ENCODE data around the gene LRRC28.

The LRRC28 gene

GRCh38 chr15:99412082-99412481 lies 160.8 kb downstream of the LRRC28 start:
- CTCF ChIA-PET = interaction anchor here (0.6 kb wide), 1 partner anchor 343 kb away, joined by 3 read pairs; no protein-coding TSS in a partner anchor
- H3K4me3 ChIP-seq (ENCODE audit: low read depth, low read length) = no peak overlapping the region
- no peak overlapping the region for H3K27ac ChIP-seq (ENCODE audit: extremely low read depth, low read depth, low read length)
- no peaks in the 10 kb centered on the region for H3K36me3 ChIP-seq (ENCODE audit: control insufficient read depth in 2 of 2, insufficient read depth in 1 of 2, low read length in 2 of 2)
- peaks cover 7% of the 10 kb centered on the region for H3K4me1 ChIP-seq (ENCODE audit: control insufficient read depth, insufficient read depth, low read length)
- H3K9me3 ChIP-seq (ENCODE audit: control insufficient read depth, insufficient read depth, low read depth, low read length) = no peaks in the 10 kb centered on the region
- TF ChIP-seq GLI2 (tag by site-specific recombination; IDR thresholded peaks at IDR 0.05; ENCODE audit: borderline replicate concordance, low read depth) = no peak
- TF ChIP-seq KLF1 (tag by site-specific recombination; IDR thresholded peaks at IDR 0.05) = peak; percentile 78
- no peak for TF ChIP-seq ZFHX2 (tag by site-specific recombination; conservative IDR thresholded peaks at IDR 0.05)
- POLR2A ChIA-PET = interaction anchor here (0.5 to 0.6 kb wide), 2 partner anchors 296 to 335 kb away, joined by 3 to 6 read pairs; no protein-coding TSS in a partner anchor

GRCh38 chr15:99412626-99413025 lies 161.3 kb downstream of the LRRC28 start:
- ChIA-PET CTCF (no interaction called here), POLR2A (interaction anchor here (0.6 kb wide), 1 partner anchor 296 kb away, joined by 3 read pairs; no protein-coding TSS in a partner anchor)
- Histone ChIP-seq H3K9me3 (ENCODE audit: control insufficient read depth, insufficient read depth, low read depth, low read length) (no peaks in the 10 kb centered on the region), H3K36me3 (ENCODE audit: control insufficient read depth in 2 of 2, insufficient read depth in 1 of 2, low read length in 2 of 2) (no peaks in the 10 kb centered on the region), H3K4me1 (ENCODE audit: control insufficient read depth, insufficient read depth, low read length) (peaks cover 7% of the 10 kb centered on the region), H3K4me3 (ENCODE audit: low read depth, low read length) (no peak overlapping the region), H3K27ac (ENCODE audit: extremely low read depth, low read depth, low read length) (no peak overlapping the region)
- TF ChIP-seq ZBTB8A (tag by site-specific recombination; IDR thresholded peaks at IDR 0.05) = no peak
- TF ChIP-seq ZNF792 (tag by site-specific recombination; IDR thresholded peaks at IDR 0.05) = no peak
- TF ChIP-seq ZNF157 (tag by site-specific recombination; IDR thresholded peaks at IDR 0.05) = no peak
- TF ChIP-seq SETDB1 (IDR thresholded peaks at IDR 0.05; ENCODE audit: insufficient read length, low read length) = no peak
- TF ChIP-seq ZSCAN30 (tag by site-specific recombination; IDR thresholded peaks at IDR 0.05) = no peak
- no peak for TF ChIP-seq ZNF658 (tag by site-specific recombination; IDR thresholded peaks at IDR 0.05)
- no peak for TF ChIP-seq ZNF292 (tag by site-specific recombination; IDR thresholded peaks at IDR 0.05; ENCODE audit: borderline replicate concordance, low read depth)
- no peak for TF ChIP-seq ZNF548 (tag by site-specific recombination; IDR thresholded peaks at IDR 0.05)
- TF ChIP-seq PRDM4 (tag by site-specific recombination; IDR thresholded peaks at IDR 0.05) = no peak
- TF ChIP-seq SCRT1 (tag by site-specific recombination; IDR thresholded peaks at IDR 0.05; ENCODE audit: borderline replicate concordance) = no peak

GRCh38 chr15:99413955-99414754 lies 162.9 kb downstream of the LRRC28 start:
- H3K9me3 ChIP-seq (ENCODE audit: control insufficient read depth, insufficient read depth, low read depth, low read length) = no peaks in the 10 kb centered on the region
- CTCF ChIA-PET = interaction anchor here (0.6 to 0.8 kb wide), 2 partner anchors 8 to 318 kb away, joined by 3 read pairs; no protein-coding TSS in a partner anchor

More at GRCh38 chr15:99413955-99414754, 162.9 kb downstream of the LRRC28 start:
- no peak overlapping the region for H3K27ac ChIP-seq (ENCODE audit: extremely low read depth, low read depth, low read length)
- no peaks in the 10 kb centered on the region for H3K4me1 ChIP-seq (ENCODE audit: control insufficient read depth, insufficient read depth, low read length)
- no peak overlapping the region for H3K4me3 ChIP-seq (ENCODE audit: low read depth, low read length)
- H3K36me3 ChIP-seq (ENCODE audit: control insufficient read depth in 2 of 2, insufficient read depth in 1 of 2, low read length in 2 of 2) = no peaks in the 10 kb centered on the region
- POLR2A ChIA-PET = no interaction called here
- TF ChIP-seq ZNF398 (tag by site-specific recombination; IDR thresholded peaks at IDR 0.05) (no peak), ZNF768 (tag by site-specific recombination; IDR thresholded peaks at IDR 0.05) (no peak), ZNF624 (tag by site-specific recombination; IDR thresholded peaks at IDR 0.05) (no peak), ZNF488 (tag by site-specific recombination; IDR thresholded peaks at IDR 0.05) (no peak), HOXC10 (CRISPR knock-in tag; IDR thresholded peaks at IDR 0.05) (no peak), ZNF26 (tag by site-specific recombination; IDR thresholded peaks at IDR 0.05) (no peak)
